Aorta (tissue), 5 donors: Measurements from ENCODE around the gene IFT57. TPM values are rescaled to one million over a fixed set of nuclear protein-coding genes. Genes with fewer than 3 reads are reported as not detected.

Source experiments
- ATAC-seq: fragments of 200-7000 bp; cut with Tn5 transposase; one replicate; pipeline ENCODE4 v1.9.1; 2022; ENCODE audit warnings: moderate library complexity; ENCODE audit not compliant: low FRiP score
- DNase-seq, 2 donors: peaks; one replicate each; pipeline ENCODE4 v3.0.0-alpha.2; 2020
- H3K27ac ChIP-seq, 2 donors: one replicate each; pipeline ENCODE4 v1.5.1; 2013; ENCODE audit warnings: low read length in 2 of 2, mild to moderate bottlenecking in 2 of 2, moderate library complexity in 2 of 2, control low read depth in 1 of 2, inconsistent platforms in 1 of 2, low read depth in 1 of 2
- H3K27me3 ChIP-seq, 2 donors: one replicate each; pipeline ENCODE4 v1.6.1; 2013; ENCODE audit warnings: control low read depth in 1 of 2, low read length in 1 of 2, mild to moderate bottlenecking in 1 of 2, moderate library complexity in 1 of 2; ENCODE audit not compliant: insufficient read depth in 2 of 2, control insufficient read depth in 1 of 2
- H3K36me3 ChIP-seq, 2 donors: one replicate each; pipeline ENCODE4 v1.6.1; 2013; ENCODE audit warnings: control low read depth in 1 of 2, low read length in 1 of 2, mild to moderate bottlenecking in 1 of 2; ENCODE audit not compliant: insufficient read depth in 2 of 2, control insufficient read depth in 1 of 2
- H3K4me1 ChIP-seq, 2 donors: one replicate each; pipeline ENCODE4 v1.6.1; 2013; ENCODE audit warnings: low read length in 2 of 2, control low read depth in 1 of 2, mild to moderate bottlenecking in 1 of 2, moderate library complexity in 1 of 2; ENCODE audit not compliant: insufficient read depth in 2 of 2, control insufficient read depth in 1 of 2
- H3K4me3 ChIP-seq, 2 donors: one replicate each; pipeline ENCODE4 v1.5.1; 2013; ENCODE audit warnings: low read length in 2 of 2, control low read depth in 1 of 2, mild to moderate bottlenecking in 1 of 2
- H3K9me3 ChIP-seq: one replicate; pipeline ENCODE4 v1.6.1; 2013; ENCODE audit warnings: mild to moderate bottlenecking, low read length; ENCODE audit not compliant: control insufficient read depth
- WGBS, 2 donors: extraction: QIAGEN DNeasy Blood & Tissue Kit; methylation state at CpG; one replicate each; pipeline ENCODE4 v1.1.7; 2013; 5-methylcytosine and 5-hydroxymethylcytosine counted together
- intact Hi-C, 2 donors: fragments of 100-400 bp; cut with DNase I; formaldehyde crosslinking; loops; one replicate each; pipeline versions ENCODE4 v1.14.2 to v1.15.0; 2022
- polyA plus RNA-seq, 2 donors: library from polyadenylated mRNA; stranded (reverse); fragments of 200-250 nt; gene quantifications; one replicate each; pipeline ENCODE4 v1.2.3, GENCODE V29; 2013
- total RNA-seq, 2 donors: library from RNA; stranded (reverse); fragmentation: NEBNext Ultra II Directional; extraction: Animal tissue kit (Norgen Biotek cat#: 25700); gene quantifications; one replicate each; pipeline ENCODE4 v1.2.1, GENCODE V29; 2021
- donor health status: healthy with polysubstance abuse.
- donor health status: Bipolar disorder and iron deficiency.
- donor health status: DM: no; HTN: no; CAD: no.
- donor health status: DM: no; HTN: no; CAD: no.
- donor health status: DM: yes; HTN: yes; CAD: no.

The IFT57 gene
- total and polyA plus RNA-seq, 4 donors: 38.3 to 53.0 (median 43.5) TPM

DNA sequence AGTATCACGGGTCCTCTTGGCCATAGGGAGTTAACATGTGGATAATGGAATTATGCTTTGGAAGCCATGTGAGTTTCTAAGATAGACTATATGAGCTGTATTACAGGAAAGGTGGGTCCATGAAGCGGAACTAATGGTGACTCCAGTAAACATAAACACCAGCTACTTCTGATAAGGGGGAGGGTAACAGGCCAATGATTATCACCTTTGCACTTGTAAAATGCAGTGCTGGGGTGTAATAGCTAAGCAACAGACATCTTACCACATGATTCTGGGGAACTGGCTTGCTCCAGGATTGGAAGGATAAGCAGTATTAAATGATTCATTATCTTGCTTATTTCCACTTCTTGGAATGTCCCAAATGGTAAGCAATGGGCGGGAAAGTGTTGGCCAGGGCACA lies 70.0 kb downstream of the IFT57 start:
- no peak for DNase-seq
- no peak overlapping the region for H3K27ac ChIP-seq
- ATAC-seq: peak; percentile 38
- no peaks in the 10 kb centered on the region for H3K9me3 ChIP-seq
- WGBS, 2 donors: 88 to 91% methylated on average over 3 of the region's 3 CpGs
- no peaks in the 10 kb centered on the region for H3K4me1 ChIP-seq
- intact Hi-C loops: no loop called here
- no peaks in the 10 kb centered on the region for H3K27me3 ChIP-seq
- H3K4me3 ChIP-seq: no peak overlapping the region
- no peaks in the 10 kb centered on the region for H3K36me3 ChIP-seq

DNA sequence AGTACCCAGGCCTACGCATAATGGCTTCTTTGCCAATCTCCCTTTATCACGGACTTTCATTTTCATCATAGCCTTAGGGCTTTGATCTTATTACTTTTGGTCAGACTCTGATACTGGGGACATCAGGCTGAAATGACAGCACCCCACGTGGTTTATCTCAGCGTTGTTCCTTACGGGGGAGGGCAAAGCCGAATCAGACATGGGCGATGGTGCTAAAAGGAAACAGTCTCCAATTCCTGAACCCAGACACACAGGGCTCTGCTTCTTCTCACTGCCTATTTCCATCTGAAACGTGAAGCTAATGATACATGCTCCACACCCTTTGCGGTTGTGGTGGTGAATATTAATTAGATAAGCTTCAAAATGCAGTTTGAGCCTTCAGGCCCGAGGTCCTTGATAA lies 72.0 kb downstream of the IFT57 start:
- Histone ChIP-seq H3K4me3 (no peak overlapping the region), H3K27ac (no peak overlapping the region), H3K4me1 (no peaks in the 10 kb centered on the region), H3K27me3 (no peaks in the 10 kb centered on the region), H3K36me3 (no peaks in the 10 kb centered on the region), H3K9me3 (peaks cover 4% of the 10 kb centered on the region)
- 76 to 86% methylated on average over 10 of the region's 10 CpGs for WGBS, 2 donors
- DNase-seq: no peak
- ATAC-seq: no peak
- intact Hi-C loops: no loop called here

DNA sequence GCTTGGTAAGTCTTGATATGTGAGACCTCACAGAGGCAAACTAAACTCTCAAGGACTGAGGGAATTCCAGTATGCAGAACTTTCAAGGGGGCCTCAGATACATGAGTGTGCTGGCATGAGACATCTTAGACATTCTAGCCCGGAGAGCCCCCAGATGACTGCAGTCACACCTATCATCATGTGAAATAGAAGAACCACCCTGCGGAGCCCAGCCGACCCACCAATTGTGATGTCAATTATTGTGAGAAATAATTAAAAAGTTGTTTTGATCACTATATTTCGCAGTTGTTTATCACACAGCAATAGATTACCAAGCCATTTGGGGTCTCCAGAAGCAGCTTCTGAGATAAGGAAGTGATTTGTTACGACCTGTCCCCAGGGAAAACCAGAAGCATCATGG lies 76.1 kb downstream of the IFT57 start:
- DNase-seq (no peak), ATAC-seq (no peak)
- no peaks in the 10 kb centered on the region for H3K36me3 ChIP-seq
- H3K27me3 ChIP-seq: no peaks in the 10 kb centered on the region
- no peak overlapping the region for H3K4me3 ChIP-seq
- 95 to 96% methylated on average over 5 of the region's 5 CpGs for WGBS, 2 donors
- no peaks in the 10 kb centered on the region for H3K4me1 ChIP-seq
- peaks cover 4% of the 10 kb centered on the region for H3K9me3 ChIP-seq
- intact Hi-C loops: no loop called here
- no peak overlapping the region for H3K27ac ChIP-seq

DNA sequence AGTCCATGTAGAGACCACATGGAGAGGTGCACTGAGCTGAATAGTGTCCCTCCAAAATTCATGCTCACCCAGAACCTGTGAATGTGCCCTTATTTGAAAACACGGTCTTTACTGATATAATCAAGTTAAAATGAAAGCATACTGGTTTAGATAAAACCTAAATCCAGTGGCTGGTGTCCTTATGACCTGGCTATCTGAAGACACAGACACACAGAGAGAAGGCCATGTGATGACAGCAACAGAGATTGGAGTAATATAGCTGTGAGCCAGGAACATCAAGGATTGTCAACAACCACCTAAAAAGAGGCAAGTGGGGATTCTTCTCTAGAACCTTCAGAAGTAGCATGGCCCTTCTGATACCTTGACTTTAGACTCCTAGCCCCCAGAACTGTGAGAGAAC lies 76.6 kb downstream of the IFT57 start:
- Histone ChIP-seq H3K4me1 (no peaks in the 10 kb centered on the region), H3K27ac (no peak overlapping the region), H3K36me3 (no peaks in the 10 kb centered on the region), H3K9me3 (peaks cover 4% of the 10 kb centered on the region), H3K27me3 (no peaks in the 10 kb centered on the region), H3K4me3 (no peak overlapping the region)
- DNase-seq (no peak), ATAC-seq (no peak)
- intact Hi-C loops: no loop called here
- WGBS, 2 donors: 74 to 95% methylated on average over 1 of the region's 1 CpG

DNA sequence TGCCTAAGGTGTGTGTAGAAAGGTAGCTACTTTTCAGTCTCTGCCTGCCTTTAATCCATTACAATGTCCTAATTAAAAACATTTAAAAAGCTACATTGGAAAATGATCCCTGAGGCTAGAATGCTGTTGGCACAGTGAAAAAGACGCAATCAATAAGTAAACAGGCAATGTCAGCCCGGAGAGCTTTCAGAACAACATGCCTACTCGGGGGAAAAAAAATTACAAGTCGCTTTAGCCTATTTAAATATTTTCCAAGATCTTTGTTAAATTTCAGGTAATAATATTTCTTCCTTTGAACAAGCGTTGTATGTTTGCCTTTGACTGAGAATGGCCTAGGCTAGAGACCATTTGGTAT lies 84.8 kb downstream of the IFT57 start:
- Histone ChIP-seq H3K27ac (no peak overlapping the region), H3K4me3 (no peak overlapping the region), H3K36me3 (no peaks in the 10 kb centered on the region), H3K9me3 (no peaks in the 10 kb centered on the region), H3K4me1 (no peaks in the 10 kb centered on the region), H3K27me3 (no peaks in the 10 kb centered on the region)
- WGBS, 2 donors: 84% methylated on average over 5 of the region's 5 CpGs
- DNase-seq: no peak
- ATAC-seq: no peak
- intact Hi-C loops: no loop called here

DNA sequence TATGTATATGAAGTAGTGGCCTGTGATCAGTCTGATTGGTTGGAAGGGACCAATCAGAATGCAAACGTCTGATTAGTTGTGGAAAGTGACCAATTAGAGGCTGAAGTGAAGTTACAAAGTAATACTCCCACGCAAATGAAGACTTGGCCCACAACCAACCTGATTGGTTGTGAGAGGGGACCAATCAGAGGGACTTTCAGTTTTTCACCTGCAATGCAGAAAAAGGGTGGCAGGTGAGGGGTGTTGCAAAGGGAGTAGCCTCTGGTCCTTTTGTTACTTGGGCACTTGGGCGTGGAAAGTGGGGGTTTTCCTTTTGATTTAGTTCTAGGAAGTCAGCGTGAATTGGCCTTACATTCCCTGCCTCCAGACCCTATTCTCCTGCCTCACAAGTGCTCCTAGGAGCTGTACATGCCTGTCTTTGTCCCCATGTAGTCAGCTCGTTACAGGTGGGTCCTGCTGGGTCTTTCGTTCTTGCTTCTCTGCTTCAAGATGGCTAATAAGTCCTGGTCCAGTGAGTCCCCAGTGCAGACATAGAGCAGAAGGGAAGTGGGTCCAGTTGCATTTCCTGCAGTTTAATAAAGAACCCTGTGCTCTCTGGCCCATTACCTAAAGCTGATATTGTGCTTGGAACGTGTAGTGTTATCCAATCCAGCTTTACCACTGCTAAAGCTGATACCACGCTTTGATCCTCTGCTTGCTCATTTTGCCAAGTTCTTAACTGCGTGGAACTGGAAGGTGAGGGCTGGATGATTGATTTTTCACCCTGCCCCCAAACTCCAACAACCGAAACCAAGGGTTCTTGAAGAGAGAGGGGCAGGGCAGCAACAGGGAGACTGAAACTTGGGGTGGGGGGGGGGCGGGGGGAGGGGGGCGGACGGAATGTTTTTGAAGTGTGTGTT lies 85.4 kb downstream of the IFT57 start:
- WGBS, 2 donors: 72 to 82% methylated on average over 13 of the region's 13 CpGs
- Histone ChIP-seq H3K4me1 (no peaks in the 10 kb centered on the region), H3K4me3 (no peak overlapping the region), H3K36me3 (no peaks in the 10 kb centered on the region), H3K27me3 (no peaks in the 10 kb centered on the region), H3K9me3 (no peaks in the 10 kb centered on the region), H3K27ac (no peak overlapping the region)
- intact Hi-C loops: no loop called here
- ATAC-seq (no peak), DNase-seq (no peak)

DNA sequence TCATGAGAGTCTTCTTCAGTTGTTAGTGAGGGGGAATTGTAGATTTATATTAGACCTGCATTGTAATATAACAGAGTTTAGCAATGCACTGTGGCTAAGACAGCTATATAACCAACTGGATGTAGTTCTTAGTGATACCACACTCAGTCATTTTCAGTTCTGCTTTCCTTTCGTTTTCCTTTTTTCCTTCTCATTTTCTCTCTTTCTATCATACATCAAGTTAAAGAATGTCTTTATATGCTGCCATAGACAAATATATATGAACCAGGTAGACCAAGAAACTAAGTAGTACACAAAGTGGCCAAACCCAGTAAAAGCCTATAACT lies 87.7 kb downstream of the IFT57 start:
- Histone ChIP-seq H3K4me3 (no peak overlapping the region), H3K4me1 (no peaks in the 10 kb centered on the region), H3K36me3 (no peaks in the 10 kb centered on the region), H3K9me3 (no peaks in the 10 kb centered on the region), H3K27ac (no peak overlapping the region), H3K27me3 (no peaks in the 10 kb centered on the region)
- 82 to 88% methylated on average over 1 of the region's 1 CpG for WGBS, 2 donors
- ATAC-seq (no peak), DNase-seq (no peak)
- intact Hi-C loops: no loop called here

DNA sequence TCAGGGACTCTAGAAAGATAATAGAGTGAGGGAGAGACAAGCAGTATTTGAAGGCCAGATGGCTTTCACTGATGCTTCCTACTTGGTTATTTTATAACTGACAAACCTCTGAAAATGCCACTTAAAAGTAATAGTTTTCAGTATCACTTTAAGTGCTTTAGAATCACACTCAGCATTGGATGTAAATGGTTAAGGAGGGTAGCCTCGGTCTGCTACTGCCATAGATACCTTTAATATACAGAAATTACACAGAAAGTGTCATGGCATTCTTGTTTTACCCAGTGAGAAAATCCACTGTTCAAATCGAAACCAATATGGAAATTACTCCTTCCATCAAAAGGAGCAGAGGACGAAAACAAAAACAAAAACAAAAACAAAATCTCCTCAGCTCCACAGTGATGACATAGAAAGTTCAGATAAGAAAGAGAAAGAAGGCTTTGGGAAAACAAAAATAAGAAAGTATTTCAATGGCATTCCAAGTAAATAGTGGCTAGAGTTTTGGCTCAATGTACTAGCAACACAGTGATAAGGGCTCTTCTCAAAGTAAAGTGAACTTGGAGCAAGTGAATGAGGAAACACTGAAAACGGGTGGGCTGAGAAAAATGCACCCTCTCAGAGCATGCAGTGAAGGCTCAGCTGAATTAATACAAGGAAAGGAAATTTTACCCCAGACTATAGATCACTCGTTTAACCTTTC lies 88.2 kb downstream of the IFT57 start:
- DNase-seq (no peak), ATAC-seq (no peak)
- Histone ChIP-seq H3K4me3 (no peak overlapping the region), H3K27ac (no peak overlapping the region), H3K9me3 (no peaks in the 10 kb centered on the region), H3K4me1 (no peaks in the 10 kb centered on the region), H3K36me3 (no peaks in the 10 kb centered on the region), H3K27me3 (no peaks in the 10 kb centered on the region)
- intact Hi-C loops: no loop called here
- WGBS, 2 donors: 70 to 74% methylated on average over 5 of the region's 5 CpGs

DNA sequence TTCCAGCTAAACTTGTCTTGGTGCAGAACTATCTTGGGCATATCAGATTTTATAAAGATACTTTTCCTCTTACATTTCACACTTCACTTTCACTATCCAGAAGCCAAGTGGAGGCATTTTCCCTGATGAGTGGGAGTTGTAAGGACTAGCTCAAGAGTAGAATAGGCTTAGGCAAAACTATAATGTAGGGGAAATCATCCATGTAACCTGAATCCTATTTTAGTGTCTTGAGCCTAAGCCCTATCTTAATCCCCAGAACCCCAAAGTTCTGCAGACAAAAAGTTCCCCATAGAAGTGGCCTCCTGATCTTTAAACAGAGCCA lies 89.2 kb downstream of the IFT57 start:
- Histone ChIP-seq H3K9me3 (no peaks in the 10 kb centered on the region), H3K4me1 (no peaks in the 10 kb centered on the region), H3K4me3 (peak overlapping the region in 1 of 2 donors; percentile 10), H3K27me3 (no peaks in the 10 kb centered on the region), H3K36me3 (no peaks in the 10 kb centered on the region), H3K27ac (no peak overlapping the region)
- intact Hi-C loops: no loop called here
- DNase-seq (no peak), ATAC-seq (no peak)
